ENCODE measurements around the gene MPV17L2. TPM values are rescaled to one million over a fixed set of nuclear protein-coding genes. Genes with fewer than 3 reads are reported as not detected.

Gene MPV17L2
- total RNA-seq, 1 experiment from 2014 or later, result 11.2 TPM

- Histone ChIP-seq H3K27me3 (ENCODE audit: insufficient read depth, low read depth) (no peaks in the 10 kb centered on the region), H3K4me1 (replicated peaks; ENCODE audit: insufficient read depth) (peaks cover 16% of the 10 kb centered on the region), H3K27ac (no peak overlapping the region), H3K79me2 (ENCODE audit: low read depth) (peaks cover 12% of the 10 kb centered on the region), H3K36me3 (ENCODE audit: low read depth) (no peaks in the 10 kb centered on the region), H3K4me3 (peak overlapping the region; percentile 90; the same call in 1 of the 2 replicates), H2AFZ (no peak overlapping the region), H3F3A (ENCODE audit: insufficient read depth, low read depth) (peaks cover 32% of the 10 kb centered on the region), H3K9me3 (ENCODE audit: insufficient read depth, low read depth) (no peaks in the 10 kb centered on the region), H3K9me2 (ENCODE audit: insufficient read depth) (no peaks in the 10 kb centered on the region), H4K20me1 (ENCODE audit: insufficient read depth) (no peaks in the 10 kb centered on the region), H3K4me2 (peak overlapping the region; percentile 79)
- TSS peak; percentile 60 for BruUV-seq (replicated peaks)
- DNase-seq, result no peak
- TF ChIP-seq EZH2 (IDR thresholded peaks at IDR 0.05; ENCODE audit: low read depth) (no peak), CTCF (conservative IDR thresholded peaks at IDR 0.05) (no peak)
- intact Hi-C loops (cut with micrococcal nuclease; ENCODE audit: unreplicated experiment), result loop anchor here (5.0 kb wide), 3 partner anchors 58 to 218 kb away; partner anchors contain the start of gene PGPEP1
- ChIA-PET POLR2A (ENCODE audit: unreplicated experiment) (no interaction called here), CTCF (no interaction called here)
Measured at GRCh38 chr19:18194181-18194530, 1.1 kb downstream of the MPV17L2 start.

- Histone ChIP-seq H3K9me3 (ENCODE audit: insufficient read depth, low read depth) (no peaks in the 10 kb centered on the region), H3K9me2 (ENCODE audit: insufficient read depth) (no peaks in the 10 kb centered on the region), H3F3A (ENCODE audit: insufficient read depth, low read depth) (peaks cover 32% of the 10 kb centered on the region), H3K27me3 (ENCODE audit: insufficient read depth, low read depth) (no peaks in the 10 kb centered on the region), H3K4me3 (peak overlapping the region; percentile 90; the same call in 1 of the 2 replicates), H2AFZ (no peak overlapping the region), H3K79me2 (ENCODE audit: low read depth) (peaks cover 12% of the 10 kb centered on the region), H3K27ac (no peak overlapping the region), H4K20me1 (ENCODE audit: insufficient read depth) (no peaks in the 10 kb centered on the region), H3K36me3 (ENCODE audit: low read depth) (no peaks in the 10 kb centered on the region), H3K4me2 (peak overlapping the region; percentile 79), H3K4me1 (replicated peaks; ENCODE audit: insufficient read depth) (peaks cover 16% of the 10 kb centered on the region)
- ChIA-PET POLR2A (ENCODE audit: unreplicated experiment) (no interaction called here), CTCF (interaction anchor here (0.6 kb wide), 1 partner anchor 50 kb away, joined by 3 read pairs; no protein-coding TSS in a partner anchor)
- intact Hi-C loops (cut with micrococcal nuclease; ENCODE audit: unreplicated experiment), result loop anchor here (5.0 kb wide), 3 partner anchors 58 to 218 kb away; partner anchors contain the start of gene PGPEP1
- BruUV-seq (replicated peaks), result no TSS peak
- TF ChIP-seq CTCF (conservative IDR thresholded peaks at IDR 0.05) (no peak), EZH2 (IDR thresholded peaks at IDR 0.05; ENCODE audit: low read depth) (no peak)
- DNase-seq, result no peak
Measured at GRCh38 chr19:18194554-18195238, 1.7 kb downstream of the MPV17L2 start.

- H3K4me1 ChIP-seq (replicated peaks; ENCODE audit: insufficient read depth), result peaks cover 10% of the 10 kb centered on the region
- no peak overlapping the region for H3K4me2 ChIP-seq
- no peaks in the 10 kb centered on the region for H4K20me1 ChIP-seq (ENCODE audit: insufficient read depth)
- intact Hi-C loops (cut with micrococcal nuclease; ENCODE audit: unreplicated experiment), result no loop called here
- H3K36me3 ChIP-seq (ENCODE audit: low read depth), result no peaks in the 10 kb centered on the region
- no peaks in the 10 kb centered on the region for H3K9me3 ChIP-seq (ENCODE audit: insufficient read depth, low read depth)
- BruUV-seq (replicated peaks), result no TSS peak
- H3K9me2 ChIP-seq (ENCODE audit: insufficient read depth), result no peaks in the 10 kb centered on the region
- H3K4me3 ChIP-seq, result no peak overlapping the region
- peaks cover 12% of the 10 kb centered on the region for H3K79me2 ChIP-seq (ENCODE audit: low read depth)
- H3K27me3 ChIP-seq (ENCODE audit: insufficient read depth, low read depth), result no peaks in the 10 kb centered on the region
- POLR2A ChIA-PET (ENCODE audit: unreplicated experiment), result no interaction called here
- CTCF ChIA-PET, result no interaction called here
- no peak overlapping the region for H2AFZ ChIP-seq
- TF ChIP-seq CTCF (conservative IDR thresholded peaks at IDR 0.05) (no peak), EZH2 (IDR thresholded peaks at IDR 0.05; ENCODE audit: low read depth) (no peak)
- H3F3A ChIP-seq (ENCODE audit: insufficient read depth, low read depth), result peaks cover 17% of the 10 kb centered on the region
- no peak for DNase-seq
- no peak overlapping the region for H3K27ac ChIP-seq
Measured at GRCh38 chr19:18196511-18196845, 3.5 kb downstream of the MPV17L2 start.

All from PC-9 (cell line).